ENCODE results near the gene ZNF532.

Gene ZNF532

GRCh38 chr18:58970943-58971790 is 106.5 kb downstream of the ZNF532 start:
- H3K27me3 ChIP-seq (ENCODE audit: insufficient read depth, low read length, poor library complexity, severe bottlenecking), result no peaks in the 10 kb centered on the region
- no peak overlapping the region for H3K9ac ChIP-seq (ENCODE audit: low read depth, low read length, poor library complexity, severe bottlenecking)
- H3K9me3 ChIP-seq (ENCODE audit: insufficient read depth, low read depth, low read length), result no peaks in the 10 kb centered on the region
- H3F3A ChIP-seq (ENCODE audit: low read depth), result no peaks in the 10 kb centered on the region
- no peaks in the 10 kb centered on the region for H3K9me2 ChIP-seq (replicated peaks; ENCODE audit: low read depth, low read length)
- H3K4me2 ChIP-seq (ENCODE audit: low read depth, low read length, poor library complexity, severe bottlenecking), result no peak overlapping the region
- no peaks in the 10 kb centered on the region for H3K79me2 ChIP-seq (ENCODE audit: insufficient read depth, low read length)
- TF ChIP-seq EZH2phosphoT487 (IDR thresholded peaks at IDR 0.05; ENCODE audit: borderline replicate concordance) (no peak), CTCF (conservative IDR thresholded peaks at IDR 0.05; ENCODE audit: low read length) (no peak)
- H2AFZ ChIP-seq (ENCODE audit: low read length), result no peak overlapping the region
- H3K36me3 ChIP-seq (ENCODE audit: insufficient read depth, low read length), result no peaks in the 10 kb centered on the region
- H3K4me3 ChIP-seq (ENCODE audit: low read length, poor library complexity, severe bottlenecking), result no peak overlapping the region
- H4K20me1 ChIP-seq (ENCODE audit: insufficient read depth, low read length, poor library complexity, severe bottlenecking), result no peaks in the 10 kb centered on the region
- H3K4me1 ChIP-seq (ENCODE audit: insufficient read depth, low read length, poor library complexity, severe bottlenecking), result no peaks in the 10 kb centered on the region

- no peaks in the 10 kb centered on the region for H3K4me1 ChIP-seq (ENCODE audit: insufficient read depth, low read length, poor library complexity, severe bottlenecking)
- no peaks in the 10 kb centered on the region for H3K79me2 ChIP-seq (ENCODE audit: insufficient read depth, low read length)
- H2AFZ ChIP-seq (ENCODE audit: low read length), result no peak overlapping the region
- no peaks in the 10 kb centered on the region for H3K9me3 ChIP-seq (ENCODE audit: insufficient read depth, low read depth, low read length)
- no peaks in the 10 kb centered on the region for H3K36me3 ChIP-seq (ENCODE audit: insufficient read depth, low read length)
- no peaks in the 10 kb centered on the region for H3K9me2 ChIP-seq (replicated peaks; ENCODE audit: low read depth, low read length)
- TF ChIP-seq EZH2phosphoT487 (IDR thresholded peaks at IDR 0.05; ENCODE audit: borderline replicate concordance), result no peak
- TF ChIP-seq CTCF (conservative IDR thresholded peaks at IDR 0.05; ENCODE audit: low read length), result no peak
- no peaks in the 10 kb centered on the region for H4K20me1 ChIP-seq (ENCODE audit: insufficient read depth, low read length, poor library complexity, severe bottlenecking)
- no peaks in the 10 kb centered on the region for H3F3A ChIP-seq (ENCODE audit: low read depth)
- H3K9ac ChIP-seq (ENCODE audit: low read depth, low read length, poor library complexity, severe bottlenecking), result no peak overlapping the region
- no peak overlapping the region for H3K4me3 ChIP-seq (ENCODE audit: low read length, poor library complexity, severe bottlenecking)
- H3K27me3 ChIP-seq (ENCODE audit: insufficient read depth, low read length, poor library complexity, severe bottlenecking), result no peaks in the 10 kb centered on the region
- no peak overlapping the region for H3K4me2 ChIP-seq (ENCODE audit: low read depth, low read length, poor library complexity, severe bottlenecking)
Measured at GRCh38 chr18:58975296-58975695, 110.6 kb downstream of the ZNF532 start.

DNA sequence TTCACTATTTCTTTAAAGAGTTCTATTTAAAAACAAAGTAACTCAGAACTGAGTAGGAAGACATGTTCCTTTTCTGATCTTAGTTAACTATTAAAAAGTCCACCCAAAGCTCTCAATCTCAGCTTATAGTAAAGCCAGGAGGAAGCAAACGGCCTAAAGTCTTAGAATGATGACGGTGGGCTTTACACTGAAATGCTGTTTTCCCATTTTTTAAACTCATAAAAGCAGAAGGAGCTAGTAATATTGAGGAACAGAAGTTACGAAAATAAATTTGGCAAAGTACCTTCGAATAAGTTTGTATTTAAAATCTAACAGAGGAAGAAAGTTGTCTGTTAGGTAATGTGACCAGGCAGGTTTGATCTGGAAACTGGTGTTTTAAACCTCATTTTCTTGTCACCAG is 111.1 kb downstream of the ZNF532 start:
- TF ChIP-seq EZH2phosphoT487 (IDR thresholded peaks at IDR 0.05; ENCODE audit: borderline replicate concordance), result no peak
- no peak for TF ChIP-seq CTCF (conservative IDR thresholded peaks at IDR 0.05; ENCODE audit: low read length)
- Histone ChIP-seq H3K27me3 (ENCODE audit: insufficient read depth, low read length, poor library complexity, severe bottlenecking) (no peaks in the 10 kb centered on the region), H2AFZ (ENCODE audit: low read length) (no peak overlapping the region), H3K9me3 (ENCODE audit: insufficient read depth, low read depth, low read length) (no peaks in the 10 kb centered on the region), H3K79me2 (ENCODE audit: insufficient read depth, low read length) (no peaks in the 10 kb centered on the region), H3K4me3 (ENCODE audit: low read length, poor library complexity, severe bottlenecking) (no peak overlapping the region), H3K4me1 (ENCODE audit: insufficient read depth, low read length, poor library complexity, severe bottlenecking) (no peaks in the 10 kb centered on the region), H3F3A (ENCODE audit: low read depth) (no peaks in the 10 kb centered on the region), H3K4me2 (ENCODE audit: low read depth, low read length, poor library complexity, severe bottlenecking) (no peak overlapping the region), H3K36me3 (ENCODE audit: insufficient read depth, low read length) (no peaks in the 10 kb centered on the region), H3K9me2 (replicated peaks; ENCODE audit: low read depth, low read length) (no peaks in the 10 kb centered on the region), H4K20me1 (ENCODE audit: insufficient read depth, low read length, poor library complexity, severe bottlenecking) (no peaks in the 10 kb centered on the region), H3K9ac (ENCODE audit: low read depth, low read length, poor library complexity, severe bottlenecking) (no peak overlapping the region)
